ENCODE measurements around the gene FIBP.
"Not testable (repeated sequence)": the region's sequence is repeated elsewhere in the genome, so short reads cannot be mapped to it uniquely, and the experiment has no call there.

GRCh38 chr11:65892137-65892540, 3.9 kb upstream of the FIBP start:
- not testable (repeated sequence) for TF ChIP-seq CTCF (IDR thresholded peaks at IDR 0.05; ENCODE audit: borderline replicate concordance, extremely low read depth, low read length, poor library complexity, severe bottlenecking); EZH2 (IDR thresholded peaks at IDR 0.05; ENCODE audit: borderline replicate concordance, low read depth, low read length, severe bottlenecking)
